MM.1S (cell line): ENCODE results near the gene RBM45.

Source experiments
- EZH2phosphoT487 ChIP-seq: fragments of 300-600 bp; sonication (generic); IDR thresholded peaks from 2 replicates; pipeline ENCODE4 v1.6.1; 2018; ENCODE audit warnings: antibody characterized with exemption, low read length
- TF ChIP-seq, protein P1 (sequence below): fragments of 300-600 bp; sonication (generic); IDR thresholded peaks from 2 replicates; pipeline ENCODE4 v1.5.1; 2016; ENCODE audit warnings: antibody characterized with exemption, low read length, mixed read lengths

DNA sequence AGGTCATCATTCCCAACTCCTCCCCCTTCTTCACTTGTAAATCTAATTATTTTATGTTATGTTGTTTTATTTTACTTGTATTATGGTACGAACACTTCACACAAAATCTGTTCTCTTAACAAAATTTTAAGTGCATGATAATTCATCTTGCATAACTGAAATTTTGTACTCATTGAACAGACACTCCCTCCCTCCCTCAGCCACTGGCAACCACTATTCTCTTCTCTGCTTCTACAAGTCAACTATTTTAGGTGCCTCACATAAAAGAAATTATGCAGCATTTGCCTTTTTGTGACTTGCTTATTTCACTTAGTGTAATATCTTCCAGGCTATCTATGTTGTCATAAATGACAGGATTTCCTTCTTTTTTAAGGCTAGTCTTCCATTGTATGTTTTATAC, 51.7 kb downstream of the RBM45 start:
- TF ChIP-seq, protein P1, sequence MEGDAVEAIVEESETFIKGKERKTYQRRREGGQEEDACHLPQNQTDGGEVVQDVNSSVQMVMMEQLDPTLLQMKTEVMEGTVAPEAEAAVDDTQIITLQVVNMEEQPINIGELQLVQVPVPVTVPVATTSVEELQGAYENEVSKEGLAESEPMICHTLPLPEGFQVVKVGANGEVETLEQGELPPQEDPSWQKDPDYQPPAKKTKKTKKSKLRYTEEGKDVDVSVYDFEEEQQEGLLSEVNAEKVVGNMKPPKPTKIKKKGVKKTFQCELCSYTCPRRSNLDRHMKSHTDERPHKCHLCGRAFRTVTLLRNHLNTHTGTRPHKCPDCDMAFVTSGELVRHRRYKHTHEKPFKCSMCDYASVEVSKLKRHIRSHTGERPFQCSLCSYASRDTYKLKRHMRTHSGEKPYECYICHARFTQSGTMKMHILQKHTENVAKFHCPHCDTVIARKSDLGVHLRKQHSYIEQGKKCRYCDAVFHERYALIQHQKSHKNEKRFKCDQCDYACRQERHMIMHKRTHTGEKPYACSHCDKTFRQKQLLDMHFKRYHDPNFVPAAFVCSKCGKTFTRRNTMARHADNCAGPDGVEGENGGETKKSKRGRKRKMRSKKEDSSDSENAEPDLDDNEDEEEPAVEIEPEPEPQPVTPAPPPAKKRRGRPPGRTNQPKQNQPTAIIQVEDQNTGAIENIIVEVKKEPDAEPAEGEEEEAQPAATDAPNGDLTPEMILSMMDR = no peak
- TF ChIP-seq EZH2phosphoT487 = no peak
